ENCODE data around the gene TSC2.

TSC2 gene

DNA sequence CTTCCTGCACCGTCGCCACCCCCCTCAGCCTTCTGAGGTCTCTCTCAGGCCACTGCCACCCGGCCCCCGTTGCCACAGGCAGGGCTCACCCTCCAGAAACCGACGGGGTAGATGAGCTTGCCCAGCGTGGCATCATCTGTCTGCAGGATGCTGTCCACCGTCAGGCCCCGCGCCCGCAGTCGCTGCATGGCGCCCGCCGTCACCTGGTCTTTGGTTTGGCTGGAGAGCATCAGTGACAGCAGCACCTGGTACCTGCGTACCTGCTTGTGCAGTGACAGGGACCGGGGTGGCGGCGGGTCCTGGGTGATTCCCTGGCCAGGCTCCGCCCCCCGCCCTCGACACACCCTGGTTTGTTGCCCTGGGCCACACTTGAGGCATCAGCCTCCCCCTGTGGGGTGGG, 3.2 kb upstream of the TSC2 start:
- DNase-seq, result no peak

DNA sequence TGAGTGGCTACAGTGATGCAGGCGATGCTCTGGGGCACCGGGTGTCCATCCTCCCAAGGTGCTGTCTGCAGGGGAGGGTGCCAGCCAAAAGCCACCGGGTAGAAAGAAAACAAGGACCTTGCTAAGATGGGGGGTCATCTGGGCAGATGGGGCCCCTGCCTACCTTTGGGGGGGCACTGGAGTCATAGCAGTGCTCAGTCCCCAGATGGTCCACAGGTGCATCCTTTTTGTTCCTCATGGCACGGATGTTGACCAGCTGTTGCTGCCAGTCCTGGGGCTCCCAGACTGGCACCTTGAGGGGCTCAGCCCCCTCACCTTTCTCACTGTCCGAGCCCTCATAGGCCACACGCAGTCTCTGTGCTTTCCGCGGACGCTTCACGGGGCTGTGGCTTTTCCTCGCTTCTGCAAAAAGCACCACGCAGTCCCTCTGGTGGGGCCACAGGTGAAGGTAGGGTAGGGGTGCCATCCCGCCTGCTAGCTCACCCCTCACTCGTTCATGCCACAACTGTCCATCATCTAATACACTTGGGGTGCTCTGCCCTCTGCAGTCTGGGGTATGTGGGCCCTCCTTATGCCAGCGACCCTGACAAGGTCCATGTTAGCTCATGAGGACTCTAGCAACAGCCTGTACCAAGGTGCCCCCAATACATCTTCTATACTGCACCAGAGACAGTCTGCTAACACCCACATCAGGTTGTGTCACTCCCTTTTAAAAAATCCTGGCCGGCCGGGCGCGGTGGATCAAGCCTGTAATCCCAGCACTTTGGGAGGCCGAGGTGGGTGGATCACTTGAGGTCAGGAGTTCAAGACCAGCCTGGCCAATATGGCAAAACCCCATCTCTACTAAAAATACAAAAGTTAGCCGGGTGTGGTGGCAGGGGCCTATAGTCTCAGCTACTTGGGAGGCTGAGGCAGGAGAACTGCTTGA, 1.6 kb upstream of the TSC2 start:
- no peak for DNase-seq

DNA sequence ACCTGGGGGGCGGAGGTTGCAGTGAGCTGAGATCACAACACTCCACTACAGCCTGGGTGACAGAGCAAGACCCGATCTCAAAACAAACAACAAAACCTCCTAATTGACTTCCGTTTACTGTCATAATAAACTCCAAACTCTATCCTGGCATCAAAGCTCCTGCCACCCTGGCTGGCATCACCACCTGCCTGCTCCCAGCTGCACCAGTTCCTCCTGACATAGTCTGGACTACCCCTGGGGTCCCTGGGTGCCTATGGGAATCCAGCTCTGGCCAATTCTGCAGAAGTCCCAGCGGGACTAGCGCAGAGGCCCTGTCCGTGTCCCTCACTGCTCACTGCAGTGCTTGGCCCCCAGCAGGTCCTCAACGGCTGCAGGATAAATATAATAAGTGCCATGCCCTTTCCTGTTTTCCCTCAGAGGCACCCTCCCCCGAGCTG, 874 bp upstream of the TSC2 start:
- no peak for DNase-seq

DNA sequence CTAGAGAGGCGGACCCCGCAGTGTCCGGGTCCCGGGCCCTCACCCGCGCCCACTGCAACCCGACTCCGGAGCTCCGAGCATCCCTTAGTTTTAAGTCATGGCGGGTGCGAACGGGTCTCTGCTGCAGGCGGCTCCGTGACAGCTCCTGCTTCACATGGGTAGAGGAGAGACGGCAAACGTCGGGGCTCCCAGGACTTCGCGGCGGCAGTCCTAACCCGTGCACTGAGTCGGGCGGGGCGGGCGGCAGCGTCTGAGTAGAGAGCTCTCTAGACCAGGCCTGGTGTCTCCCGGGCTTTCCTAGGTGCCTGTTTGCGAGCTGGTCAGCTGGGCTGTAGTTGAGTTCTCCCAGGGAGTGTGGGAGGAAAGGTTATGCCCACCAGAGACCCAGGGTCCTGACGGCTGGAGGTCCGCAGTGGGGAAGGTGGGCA, 345 bp downstream of the TSC2 start:
- no peak for DNase-seq

DNA sequence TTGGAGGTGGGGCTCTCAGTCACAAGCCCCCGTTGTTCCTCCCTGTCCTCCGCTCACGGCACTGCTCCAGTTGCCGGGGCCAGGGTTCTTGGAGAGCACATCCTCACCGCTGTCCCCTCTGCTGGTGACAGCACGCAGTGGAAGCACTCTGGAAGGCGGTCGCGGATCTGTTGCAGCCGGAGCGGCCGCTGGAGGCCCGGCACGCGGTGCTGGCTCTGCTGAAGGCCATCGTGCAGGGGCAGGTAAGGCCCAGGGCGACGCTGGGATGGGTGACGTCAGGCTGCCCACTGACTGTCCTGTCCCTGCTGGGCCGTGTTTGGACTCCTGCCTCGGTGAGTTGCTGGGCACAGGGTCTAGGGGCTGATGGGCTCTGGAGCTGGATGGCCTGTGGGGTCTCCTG, 5.4 kb downstream of the TSC2 start:
- DNase-seq, result no peak

DNA sequence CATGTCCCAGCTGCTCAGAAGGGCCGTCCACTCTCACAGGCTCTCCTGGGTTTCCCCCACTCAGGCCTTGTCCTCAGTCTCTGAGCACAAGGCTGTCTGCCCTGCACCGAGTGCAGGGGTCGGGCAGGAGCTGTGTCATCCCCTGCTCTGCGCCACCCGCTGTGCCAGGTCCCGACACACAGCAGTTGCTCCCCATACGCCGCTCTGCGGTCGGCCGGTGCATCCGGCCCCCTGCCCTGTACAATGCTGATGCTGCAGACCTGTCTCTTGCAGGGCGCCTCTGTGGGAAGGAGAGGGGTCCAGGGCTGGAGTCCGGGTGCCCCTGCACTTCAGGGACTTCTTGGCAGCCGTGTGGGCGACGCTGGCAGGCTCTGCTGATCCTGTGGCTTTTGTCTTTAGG, 6.1 kb downstream of the TSC2 start:
- no peak for DNase-seq

DNA sequence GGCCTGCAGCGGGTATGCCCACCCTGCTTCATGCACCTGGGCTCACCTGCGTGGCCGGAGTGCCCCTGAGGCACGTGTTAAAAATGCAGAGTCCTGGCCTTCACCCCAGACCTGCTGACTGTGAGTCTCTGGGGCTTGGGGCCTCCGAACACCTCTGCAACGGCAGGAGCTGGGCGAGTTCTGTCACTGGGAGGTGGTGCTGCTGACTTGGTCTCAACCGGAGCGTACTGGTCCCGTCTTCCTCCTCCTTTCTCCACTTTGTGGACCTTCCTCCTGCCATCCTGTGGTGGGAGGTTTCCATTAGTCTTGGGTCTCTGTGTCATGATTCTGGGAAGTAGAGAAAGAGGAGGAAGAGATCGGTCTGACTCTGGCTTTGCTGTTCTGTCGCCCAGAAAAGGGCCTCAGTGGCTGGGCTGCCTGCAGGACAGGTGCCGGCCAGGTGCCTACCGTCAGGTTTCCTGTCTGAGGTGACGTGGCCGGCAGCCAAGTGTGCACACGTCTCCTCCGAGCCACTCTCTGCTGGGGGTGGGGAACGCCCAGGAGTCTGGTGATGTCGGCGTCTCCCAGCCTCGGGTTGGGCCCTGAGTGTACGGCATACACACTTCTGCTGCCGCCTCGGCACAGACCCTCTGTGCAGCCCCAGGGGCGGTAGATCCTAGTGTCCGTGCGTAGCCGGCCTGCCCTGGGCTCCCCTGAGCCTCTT, 6.9 kb downstream of the TSC2 start:
- no peak for DNase-seq

DNA sequence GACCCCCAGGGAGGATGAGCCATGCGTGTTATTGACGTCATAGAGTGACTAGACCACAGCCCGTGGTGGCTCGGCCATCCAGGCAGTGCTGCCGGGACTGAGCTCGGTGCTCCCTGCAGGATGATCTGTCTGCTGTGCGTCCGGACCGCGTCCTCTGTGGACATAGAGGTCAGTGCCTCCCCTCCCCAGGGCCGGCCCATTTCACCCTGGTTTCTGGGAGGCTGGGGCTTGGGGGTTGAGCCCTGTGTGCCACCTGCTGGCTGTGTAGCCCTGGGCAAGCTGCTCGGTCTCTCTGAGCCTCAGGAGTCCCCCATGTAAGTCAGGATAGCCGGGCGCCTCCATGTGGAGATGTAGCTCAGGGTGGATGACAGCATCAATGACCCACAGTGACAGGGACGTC, 8.3 kb downstream of the TSC2 start:
- DNase-seq, result no peak

DNA sequence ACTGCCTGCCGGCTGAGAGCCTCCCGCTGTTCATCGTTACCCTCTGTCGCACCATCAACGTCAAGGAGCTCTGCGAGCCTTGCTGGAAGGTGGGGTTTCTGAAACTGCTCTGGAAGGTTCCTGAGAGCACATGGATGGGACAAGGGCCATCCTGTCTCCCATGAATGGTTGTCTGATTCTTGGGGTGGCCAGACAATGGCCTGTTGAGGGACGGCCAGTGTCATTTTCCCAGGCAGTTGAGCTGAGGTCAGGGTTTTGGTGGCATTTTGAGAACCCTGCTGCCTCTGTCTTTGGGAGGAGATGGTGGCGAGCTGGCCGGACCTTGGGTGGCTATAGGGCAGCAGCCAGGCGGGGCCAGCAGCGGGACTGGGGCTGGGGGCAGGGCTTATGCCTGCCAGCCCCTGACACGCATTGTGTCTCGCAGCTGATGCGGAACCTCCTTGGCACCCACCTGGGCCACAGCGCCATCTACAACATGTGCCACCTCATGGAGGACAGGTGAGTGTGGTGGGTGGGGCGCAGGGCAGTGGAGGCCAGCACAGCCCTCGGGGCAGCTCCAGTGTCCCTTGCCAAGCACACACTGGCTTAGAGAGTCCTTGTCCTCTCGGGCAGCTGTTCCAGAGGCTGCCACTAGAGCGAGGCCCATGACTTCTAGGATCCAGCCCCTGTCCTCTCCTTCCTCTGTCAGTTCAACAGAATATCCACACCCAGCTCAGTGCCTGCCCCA, 9.1 kb downstream of the TSC2 start:
- DNase-seq, result no peak

DNA sequence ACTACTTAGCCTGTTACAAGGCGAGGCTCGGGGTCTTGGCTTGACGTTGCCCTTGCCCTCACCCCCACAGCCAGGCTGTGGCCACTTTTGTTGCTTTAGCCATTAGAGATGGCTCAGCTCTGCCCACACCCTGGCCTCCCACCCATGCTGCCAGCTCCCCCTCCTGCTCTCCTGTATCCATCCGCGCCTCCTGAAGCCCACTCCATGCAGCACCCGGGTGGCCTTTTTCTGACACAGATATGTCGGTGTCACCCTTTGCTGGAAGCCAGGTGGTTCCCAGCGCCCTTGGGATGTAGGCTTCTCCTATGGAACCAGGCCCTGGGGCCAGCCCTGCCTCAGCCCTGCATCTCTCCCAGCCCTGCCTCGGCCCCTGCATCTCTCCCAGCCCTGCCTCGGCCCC, 9.7 kb downstream of the TSC2 start:
- DNase-seq, result no peak

DNA sequence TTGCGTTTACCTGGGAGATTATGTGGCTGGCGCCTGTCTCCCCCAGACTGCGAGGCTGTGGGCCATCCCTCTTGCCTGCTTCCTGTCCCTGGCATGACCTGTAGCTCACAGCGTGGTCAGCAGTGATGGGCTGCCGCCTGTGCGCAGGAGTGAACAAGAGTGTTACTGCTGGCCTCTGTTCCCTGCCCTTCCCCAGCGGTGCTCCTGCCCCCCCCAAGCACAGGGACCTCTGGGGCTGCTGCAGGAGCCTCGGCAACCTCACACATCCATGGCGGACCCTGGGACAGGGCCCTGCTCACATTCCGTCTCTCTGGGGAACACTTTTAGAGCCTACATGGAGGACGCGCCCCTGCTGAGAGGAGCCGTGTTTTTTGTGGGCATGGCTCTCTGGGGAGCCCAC, 10.6 kb downstream of the TSC2 start:
- no peak for DNase-seq

DNA sequence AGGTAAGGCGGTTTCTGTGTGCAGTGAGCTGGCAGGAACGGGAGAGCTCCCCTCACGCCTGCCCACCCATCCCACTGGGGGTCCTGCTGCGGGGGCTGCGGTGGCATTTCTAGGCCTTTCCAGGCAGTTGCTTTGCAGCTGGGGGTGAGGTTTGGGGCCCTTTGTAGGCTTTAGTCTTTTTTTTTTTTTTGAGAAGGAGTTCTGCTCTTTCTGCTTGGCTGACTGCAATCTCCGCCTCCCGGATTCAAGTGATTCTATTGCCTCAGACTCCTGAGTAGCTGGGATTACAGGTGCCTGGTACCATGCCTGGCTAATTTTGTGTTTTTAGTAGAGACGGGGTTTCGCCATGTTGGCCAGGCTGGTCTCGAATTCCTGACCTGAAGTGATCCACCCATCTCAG, 11.1 kb downstream of the TSC2 start:
- DNase-seq, result no peak

DNA sequence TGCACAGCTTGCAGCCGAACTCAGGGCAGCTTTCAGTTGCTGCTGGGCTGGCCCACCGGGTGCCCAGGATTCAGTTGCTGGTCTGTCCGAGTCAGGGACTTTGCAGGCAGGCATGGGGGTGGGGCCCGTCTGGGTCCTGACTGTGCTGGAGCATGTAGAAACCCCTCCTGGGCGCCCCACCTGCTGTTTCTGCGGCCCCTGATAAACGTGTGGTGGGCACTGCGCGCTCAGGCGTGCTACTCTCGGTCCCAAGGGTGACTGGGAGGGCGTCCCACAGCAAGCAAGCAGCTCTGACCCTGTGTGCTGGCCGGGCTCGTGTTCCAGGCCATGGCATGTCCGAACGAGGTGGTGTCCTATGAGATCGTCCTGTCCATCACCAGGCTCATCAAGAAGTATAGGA, 12.6 kb downstream of the TSC2 start:
- no peak for DNase-seq

DNA sequence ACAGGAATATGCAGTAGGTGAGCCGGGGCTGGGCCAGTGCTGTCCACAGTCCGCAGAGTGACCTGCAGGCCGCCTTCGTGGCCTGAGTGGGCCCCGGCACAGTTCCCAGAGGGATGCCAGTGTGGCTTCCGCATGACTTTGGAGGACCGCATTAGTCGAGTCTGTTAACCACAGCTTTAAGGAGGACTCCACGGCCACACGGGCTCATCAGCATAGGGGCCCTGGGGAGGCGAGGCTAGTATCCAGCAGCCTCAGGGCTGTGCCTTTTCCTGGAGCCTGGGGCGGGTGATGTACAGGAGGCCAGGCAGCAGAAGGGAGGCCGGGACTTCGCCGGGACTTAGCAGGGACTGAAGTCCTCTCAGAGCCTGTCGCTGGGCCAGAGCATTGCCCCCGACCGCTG, 13.2 kb downstream of the TSC2 start:
- no peak for DNase-seq

DNA sequence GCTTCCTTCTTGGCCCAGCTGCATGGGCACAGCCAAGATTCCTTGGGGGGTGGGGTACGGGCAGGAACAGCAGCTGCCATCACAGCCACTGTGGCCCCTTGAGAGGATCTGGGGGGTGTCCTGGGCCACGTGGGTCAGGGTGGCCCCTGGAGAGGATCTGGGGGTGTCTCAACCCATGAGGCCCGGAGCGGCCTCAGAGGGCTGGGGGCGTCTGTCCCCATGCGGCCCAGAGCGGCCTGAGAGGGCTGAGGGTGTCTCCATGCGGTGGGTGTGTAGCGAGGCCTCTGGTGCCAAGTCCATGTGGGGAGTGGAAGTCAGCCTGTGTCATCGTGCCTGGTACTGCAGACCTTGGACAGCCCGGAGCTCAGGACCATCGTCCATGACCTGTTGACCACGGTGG, 13.7 kb downstream of the TSC2 start:
- DNase-seq, result no peak

DNA sequence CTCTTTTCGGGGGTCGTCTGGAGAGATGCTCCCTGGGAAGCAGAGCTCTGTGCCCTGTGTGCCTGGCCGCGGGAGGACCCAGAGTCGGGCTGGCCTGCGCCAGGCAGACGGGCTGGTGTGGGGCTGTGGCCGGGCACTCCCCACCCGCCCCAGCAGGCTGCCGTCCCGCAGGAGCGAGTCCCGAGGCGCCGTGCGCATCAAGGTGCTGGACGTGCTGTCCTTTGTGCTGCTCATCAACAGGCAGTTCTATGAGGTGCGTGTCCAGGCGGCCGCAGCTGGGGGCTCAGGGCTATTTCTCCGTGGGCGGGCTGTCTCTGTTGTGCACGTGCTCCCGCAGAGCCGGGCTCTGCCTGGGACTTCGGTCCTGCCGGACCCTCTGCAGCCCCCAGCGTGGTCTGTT, 15.0 kb downstream of the TSC2 start:
- DNase-seq, result no peak

DNA sequence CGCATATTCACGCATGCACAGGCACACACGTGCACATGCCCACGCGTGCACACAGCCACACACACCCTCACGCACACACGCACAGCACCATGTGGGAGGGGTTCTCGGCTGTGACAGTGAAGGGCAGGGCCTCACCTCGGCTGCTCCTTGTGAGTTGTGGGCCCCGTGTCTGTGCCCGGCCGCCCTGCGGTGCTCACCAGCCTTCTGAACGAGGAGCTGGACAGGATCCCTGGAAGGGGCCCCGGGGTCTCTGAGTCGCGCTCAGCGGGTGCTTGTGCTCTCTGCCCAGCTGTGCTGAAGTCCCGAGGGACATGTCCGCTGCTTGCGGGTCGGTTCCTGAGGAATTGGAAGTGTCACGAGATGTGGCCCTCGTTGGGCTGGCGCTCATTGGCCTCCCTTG, 16.1 kb downstream of the TSC2 start:
- no peak for DNase-seq

DNA sequence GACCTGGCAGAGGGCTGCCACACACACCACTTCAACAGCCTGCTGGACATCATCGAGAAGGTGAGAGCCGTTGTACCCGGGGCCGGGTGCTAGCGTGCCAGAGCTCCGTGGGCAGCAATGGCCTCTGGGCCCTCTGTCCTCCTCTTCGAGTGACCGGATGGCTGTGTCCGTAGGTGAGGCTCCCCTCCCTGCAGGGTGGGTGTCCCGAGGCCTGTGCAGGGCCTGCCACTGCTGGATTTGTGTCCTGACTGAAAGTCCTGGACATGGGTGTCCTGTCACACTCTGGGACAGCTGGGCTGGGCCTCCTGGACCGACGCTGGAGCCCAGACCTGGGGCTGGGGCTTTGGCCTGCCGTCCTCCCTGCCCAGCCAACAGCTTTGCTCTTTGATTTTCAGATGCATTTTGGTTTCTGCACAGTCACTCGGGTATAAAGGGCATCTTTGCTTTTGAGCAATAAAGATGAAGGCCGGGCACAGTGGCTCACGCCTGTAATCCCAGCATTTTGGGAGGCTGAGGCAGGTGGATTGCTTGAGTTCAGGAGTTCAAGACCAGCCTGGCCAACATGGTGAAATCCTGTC, 16.7 kb downstream of the TSC2 start:
- no peak for DNase-seq

DNA sequence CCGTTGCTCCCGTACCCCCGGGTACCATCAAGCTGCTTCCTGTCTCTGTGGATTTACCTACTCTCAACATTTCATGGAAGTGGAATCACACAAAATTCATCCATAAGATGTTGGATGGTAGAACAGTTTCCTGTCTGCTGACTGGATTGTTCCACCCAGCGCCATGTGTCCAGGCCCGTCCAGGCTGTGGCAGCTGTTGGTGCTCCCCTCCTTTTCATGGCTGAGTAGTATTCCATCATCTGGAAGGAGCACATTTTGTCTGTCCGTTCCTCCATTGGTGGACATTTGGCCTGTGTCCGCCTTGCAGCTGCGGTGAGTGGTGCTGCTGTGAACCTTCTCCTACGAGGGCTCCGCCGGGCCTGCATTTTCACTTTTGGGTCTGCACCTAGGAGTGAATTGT, 18.4 kb downstream of the TSC2 start:
- no peak for DNase-seq

DNA sequence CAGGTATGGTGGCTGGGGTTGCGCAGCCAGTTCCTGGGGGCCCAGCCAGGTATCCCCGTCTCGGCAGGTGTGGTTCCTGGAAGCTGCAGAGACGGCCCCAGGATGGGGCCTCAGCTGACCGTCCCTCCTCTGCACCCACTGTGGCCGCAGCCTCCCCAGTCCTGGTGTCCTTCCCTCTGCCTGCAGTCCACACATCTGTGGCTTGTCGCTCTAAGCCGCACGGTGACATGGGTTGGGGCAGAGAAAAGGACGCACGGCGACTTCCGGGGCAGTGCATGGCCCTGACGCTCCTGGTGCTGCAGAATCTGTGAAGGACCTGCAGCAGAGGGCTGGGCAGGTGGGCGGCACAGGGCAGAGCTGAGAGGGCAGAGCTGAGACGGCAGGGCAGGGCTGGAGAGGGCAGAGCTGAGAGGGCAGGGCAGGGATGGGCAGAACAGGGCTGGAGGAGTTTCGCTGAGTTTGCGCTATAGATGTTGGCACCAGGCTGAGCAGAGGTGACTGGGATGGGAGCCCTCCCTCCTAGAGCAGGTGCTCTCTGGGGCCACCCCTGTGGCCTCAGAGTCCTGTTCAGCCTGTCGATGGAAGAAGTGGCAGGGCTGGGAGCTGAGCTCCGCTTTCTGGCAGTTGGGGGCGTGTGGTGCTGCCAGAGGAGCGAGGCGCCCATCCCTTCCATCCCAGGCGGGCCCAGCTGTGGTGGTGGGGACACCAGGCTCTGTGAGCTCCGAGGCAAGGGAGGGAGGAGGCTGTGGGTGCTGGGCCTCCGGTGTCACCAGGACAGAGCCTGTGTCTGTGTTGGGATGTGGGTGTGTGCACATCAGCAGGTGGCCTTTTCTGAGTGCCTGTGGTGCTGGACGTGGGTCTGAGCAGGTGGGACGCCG, 23.0 kb downstream of the TSC2 start:
- no peak for DNase-seq

DNA sequence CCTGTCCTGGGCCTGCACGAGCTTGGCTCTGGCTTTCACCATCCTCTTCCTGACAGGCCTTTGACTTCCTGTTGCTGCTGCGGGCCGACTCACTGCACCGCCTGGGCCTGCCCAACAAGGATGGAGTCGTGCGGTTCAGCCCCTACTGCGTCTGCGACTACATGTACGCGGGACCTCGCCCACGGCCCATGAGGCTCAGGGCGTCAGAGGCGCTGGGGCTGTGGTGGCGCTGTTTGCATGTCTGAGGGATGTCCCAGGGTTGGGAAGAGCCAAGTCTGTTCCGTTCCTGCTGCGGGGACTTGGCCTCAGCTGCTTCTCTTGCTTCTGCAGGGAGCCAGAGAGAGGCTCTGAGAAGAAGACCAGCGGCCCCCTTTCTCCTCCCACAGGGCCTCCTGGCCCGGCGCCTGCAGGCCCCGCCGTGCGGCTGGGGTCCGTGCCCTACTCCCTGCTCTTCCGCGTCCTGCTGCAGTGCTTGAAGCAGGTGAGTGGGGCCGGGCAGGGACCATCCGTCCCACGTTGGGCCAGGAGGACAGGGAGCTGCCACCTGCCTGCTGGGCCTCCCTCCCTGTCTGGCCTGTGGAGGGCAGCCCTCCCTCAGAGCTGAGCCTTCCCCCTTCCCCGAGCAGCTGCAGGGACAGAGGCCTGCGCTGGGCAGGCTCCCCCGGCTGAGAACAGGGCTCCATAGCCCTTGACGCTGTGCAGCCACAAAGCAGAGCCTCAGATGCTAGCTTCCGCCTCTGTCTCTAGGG, 23.8 kb downstream of the TSC2 start:
- no peak for DNase-seq

DNA sequence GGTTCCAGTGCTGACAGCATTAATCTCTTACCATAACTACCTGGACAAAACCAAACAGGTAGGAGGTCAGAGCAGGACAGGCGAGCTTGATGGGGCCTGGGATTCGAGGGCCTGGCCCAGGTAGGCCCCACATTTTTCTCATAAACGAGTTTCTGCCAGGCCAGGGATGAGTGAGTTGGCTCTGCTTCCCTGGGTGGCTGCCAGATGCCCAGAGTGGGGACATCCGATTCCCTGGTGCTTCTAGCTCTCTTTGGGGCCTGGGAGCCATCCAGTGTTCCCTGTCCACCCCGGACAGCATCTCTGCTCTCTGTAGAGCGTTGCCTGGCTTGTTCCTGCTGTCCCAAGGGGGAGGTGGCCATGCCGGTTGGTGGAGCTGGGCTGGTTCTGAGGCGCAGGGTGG, 25.1 kb downstream of the TSC2 start:
- no peak for DNase-seq
